HG03135 (cell line): ENCODE measurements around the gene OXA1L.
"Not testable (repeated sequence)": the region's sequence is repeated elsewhere in the genome, so short reads cannot be mapped to it uniquely, and the experiment has no call there.

Source experiments
- ATAC-seq: cut with Tn5 transposase; IDR thresholded peaks from one replicate; pipeline ENCODE4 v1.9.1; 2021; ENCODE audit warnings: mild to moderate bottlenecking, moderate library complexity; ENCODE audit not compliant: unreplicated experiment

OXA1L gene

DNA sequence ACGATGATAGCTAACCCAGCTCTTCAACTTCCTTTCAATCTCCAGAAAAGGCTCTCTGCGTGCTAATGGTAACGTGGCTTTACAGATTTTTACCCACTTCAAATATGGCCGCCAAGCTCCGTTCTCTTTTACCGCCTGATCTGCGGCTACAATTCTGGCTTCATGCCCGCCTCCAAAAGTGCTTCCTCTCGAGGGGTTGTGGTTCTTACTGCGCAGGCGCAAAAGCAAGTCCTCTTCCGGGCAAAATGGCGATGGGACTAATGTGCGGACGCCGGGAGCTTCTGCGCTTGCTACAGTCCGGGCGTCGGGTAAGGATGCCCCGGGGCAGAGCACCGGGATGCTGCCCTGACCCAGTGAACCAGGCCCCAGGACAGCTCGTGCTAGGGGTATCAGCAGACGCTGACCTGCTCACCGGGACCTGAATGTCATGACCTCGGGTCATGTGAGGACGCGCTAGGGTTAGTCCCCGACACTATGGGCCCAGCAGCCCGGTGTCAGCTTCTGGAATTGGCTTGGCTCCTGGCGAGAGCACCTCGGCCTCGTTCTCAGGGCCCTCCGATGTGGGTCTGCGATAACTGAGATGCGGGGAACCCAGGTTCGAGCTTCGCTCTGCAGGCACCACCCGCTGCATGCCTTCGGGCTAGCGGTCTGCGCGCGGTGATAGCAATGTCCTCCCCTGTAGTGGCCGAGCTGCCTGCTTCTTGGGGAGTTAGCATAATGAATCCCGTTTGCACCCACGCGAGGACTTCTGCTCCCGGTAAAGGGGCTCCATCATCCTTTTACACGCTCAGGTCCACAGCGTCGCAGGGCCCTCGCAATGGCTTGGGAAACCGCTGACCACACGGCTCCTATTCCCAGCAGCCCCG lies at the start of gene OXA1L:
TSS of gene OXA1L (plus strand) at position 232 of the 866 bp plus-strand sequence. CDS start at position 246, 14 bp downstream.
- ATAC-seq = peak; percentile 81

DNA sequence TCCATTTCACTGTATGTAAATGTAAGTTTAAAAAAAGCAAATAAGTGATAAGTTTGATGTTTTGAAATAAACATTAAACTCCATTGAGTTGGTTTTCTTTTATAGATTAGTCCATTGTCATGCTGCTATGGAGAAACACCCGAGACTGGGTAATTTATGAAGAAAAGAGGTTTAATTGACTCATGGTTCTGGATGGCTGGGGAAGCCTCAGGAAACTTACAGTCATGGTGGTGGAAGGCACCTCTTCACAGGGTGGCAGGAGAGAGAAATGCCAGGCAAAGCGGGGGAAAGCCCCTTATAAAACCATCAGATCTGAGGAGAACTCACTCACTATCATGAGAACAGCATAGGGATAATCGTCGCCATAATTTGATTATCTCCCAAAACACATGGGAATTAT lies 48.4 kb upstream of the OXA1L start:
- no peak for ATAC-seq

DNA sequence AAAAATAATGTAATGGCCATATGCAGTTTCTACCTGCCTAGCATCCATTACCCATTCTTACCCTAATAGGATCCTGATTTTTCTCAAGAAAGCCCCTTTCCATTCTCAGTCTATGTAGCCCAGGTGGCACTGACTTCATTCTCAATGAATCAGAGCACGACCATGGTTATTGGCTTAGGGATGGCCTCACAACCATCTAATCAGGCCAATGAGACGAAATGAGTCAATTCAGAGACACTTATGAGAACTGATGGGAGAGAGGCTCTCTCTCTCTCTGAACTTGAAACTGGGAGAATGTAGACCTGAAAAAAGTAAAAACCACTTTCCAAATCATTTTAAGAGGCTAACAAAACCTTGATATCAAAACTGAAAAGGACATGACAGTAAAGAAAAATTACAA lies 45.3 kb upstream of the OXA1L start:
- no peak for ATAC-seq

DNA sequence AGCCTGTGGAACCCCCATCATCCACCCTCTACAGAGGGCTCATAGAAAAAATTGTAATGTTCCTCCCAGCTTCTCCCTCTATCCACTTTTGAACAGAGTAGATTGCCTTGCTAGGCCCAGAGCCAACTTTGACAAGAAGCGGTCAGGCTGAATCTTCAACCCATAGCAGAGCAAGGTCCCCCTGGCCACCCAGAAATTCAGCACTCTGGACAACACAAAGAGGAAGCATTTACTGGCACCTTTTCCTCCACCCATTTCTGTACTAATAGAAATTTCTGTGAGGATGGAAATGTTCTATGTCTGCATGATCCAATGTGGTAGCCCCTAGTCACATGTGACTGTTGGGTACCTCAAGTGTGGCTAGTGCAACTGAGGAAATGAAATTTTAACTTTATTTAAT lies 42.7 kb upstream of the OXA1L start:
- ATAC-seq = no peak

DNA sequence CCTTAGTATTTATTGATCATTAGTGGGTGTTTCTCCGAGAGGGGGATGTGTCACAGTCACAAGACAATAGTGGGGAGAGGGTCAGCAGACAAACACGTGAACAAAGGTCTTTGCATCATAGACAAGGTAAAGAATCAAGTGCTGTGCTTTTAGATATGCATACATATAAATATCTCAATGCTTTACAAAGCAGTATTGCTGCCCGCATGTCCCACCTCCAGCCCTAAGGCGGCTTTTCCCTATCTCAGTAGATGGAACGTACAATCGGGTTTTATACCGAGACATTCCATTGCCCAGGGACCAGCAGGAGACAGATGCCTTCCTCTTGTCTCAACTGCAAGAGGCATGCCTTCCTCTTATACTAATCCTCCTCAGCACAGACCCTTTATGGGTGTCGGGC lies 41.6 kb upstream of the OXA1L start:
- not testable (repeated sequence) for ATAC-seq

DNA sequence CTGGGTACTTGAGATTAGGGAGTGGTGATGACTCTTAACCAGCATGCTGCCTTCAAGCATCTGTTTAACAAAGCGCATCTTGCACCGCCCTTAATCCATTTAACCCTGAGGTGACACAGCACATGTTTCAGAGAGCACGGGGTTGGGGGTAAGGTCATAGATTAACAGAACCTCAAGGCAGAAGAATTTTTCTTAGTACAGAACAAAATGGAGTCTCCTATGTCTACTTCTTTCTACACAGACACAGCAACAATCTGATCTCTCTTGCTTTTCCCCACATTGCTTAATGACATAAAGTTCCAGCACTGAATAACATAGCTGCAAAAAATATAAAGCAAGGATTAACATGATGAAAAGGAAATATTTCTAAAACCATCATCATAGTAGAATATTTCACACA lies 41.1 kb upstream of the OXA1L start:
- ATAC-seq = not testable (repeated sequence)

DNA sequence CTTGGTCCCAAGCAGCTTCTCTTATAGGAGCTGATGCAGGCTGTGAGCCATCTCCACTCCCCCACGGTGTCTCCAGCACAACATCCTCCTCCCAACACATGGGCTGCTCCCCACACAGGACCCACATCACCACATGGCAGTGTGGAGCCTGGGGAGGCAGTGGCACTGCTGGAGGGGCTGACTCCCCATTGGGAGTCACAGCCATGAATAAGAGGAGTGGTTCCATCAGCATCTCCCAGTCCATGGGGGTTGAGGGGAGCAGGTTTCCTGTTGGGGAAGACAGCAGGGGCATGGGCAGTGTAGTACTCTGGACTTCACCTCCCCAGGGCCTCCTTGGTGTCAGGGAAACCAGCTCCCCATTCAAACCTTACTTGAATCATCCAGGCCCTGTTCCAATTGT lies 40.5 kb upstream of the OXA1L start:
- ATAC-seq = no peak

DNA sequence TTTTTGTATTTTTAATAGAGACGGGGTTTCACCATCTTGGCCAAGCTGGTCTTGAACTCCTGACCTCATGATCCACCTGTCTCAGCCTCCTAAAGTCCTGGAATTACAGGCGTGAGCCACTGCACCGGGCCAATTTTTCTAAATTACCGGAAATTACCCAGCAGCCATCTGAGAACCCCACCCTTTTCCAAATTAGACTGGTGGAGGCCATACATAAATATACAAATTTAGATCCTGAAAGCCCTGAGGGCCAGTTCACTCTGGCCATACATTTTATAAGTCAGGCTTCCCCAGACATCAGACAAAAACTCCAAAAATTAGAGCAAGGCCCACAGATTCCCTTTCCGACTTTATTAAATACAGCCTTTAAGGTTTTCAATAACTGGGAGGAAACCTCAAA lies 34.4 kb upstream of the OXA1L start:
- not testable (repeated sequence) for ATAC-seq

DNA sequence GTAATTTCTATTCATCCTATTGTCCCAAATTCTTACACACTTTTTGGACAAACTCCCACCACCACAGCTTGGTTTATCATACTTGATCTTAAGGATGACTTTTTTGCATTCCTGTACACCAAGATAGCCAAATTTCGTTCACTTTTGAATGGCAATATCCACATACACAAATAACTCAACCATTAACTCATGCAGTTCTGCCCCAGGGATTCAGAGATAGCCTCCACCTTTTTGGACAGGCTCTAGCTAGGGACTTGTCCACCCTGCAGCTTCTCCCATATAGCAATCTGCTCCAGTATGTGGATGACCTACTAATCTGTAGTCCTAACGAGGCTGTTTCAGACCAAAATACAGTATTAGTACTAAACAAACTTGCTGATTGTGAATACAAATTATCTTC lies 32.7 kb upstream of the OXA1L start:
- ATAC-seq = no peak

DNA sequence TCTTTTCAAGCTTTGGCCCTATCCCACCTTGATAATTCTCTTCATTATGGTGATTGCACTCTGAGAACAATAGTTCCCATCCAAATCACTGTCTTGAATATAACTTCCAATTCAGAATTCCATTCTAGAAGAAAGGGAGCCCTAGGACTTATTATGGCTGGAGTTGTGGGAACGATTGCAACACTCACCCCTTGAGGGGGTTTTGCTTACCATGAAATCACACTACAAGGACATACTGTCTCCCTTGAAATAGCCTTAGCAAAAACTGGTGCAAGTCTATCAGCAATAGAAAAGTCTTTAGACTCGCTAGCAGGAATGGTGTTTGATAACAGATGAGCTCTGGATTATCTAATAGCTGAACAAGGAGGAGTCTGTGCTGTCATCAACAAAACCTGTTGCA lies 31.4 kb upstream of the OXA1L start:
- no peak for ATAC-seq

DNA sequence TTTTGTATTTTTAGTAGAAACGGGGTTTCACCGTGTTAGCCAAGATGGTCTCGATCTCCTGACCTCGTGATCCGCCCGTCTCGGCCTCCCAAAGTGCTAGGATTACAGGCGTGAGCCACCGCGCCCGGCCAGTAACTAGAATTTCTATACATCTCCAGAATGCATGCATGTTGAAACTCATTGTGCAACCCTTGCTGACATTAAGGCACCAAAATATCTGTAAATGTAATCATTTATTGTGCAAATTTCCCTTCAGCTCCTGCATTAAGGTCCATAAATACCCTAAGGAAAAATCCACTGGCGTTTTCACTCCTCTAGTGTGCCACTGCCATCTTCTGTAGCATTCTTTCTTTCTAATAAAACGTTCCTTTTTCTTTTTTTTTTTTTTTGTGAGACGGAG lies 30.1 kb upstream of the OXA1L start:
- not testable (repeated sequence) for ATAC-seq

DNA sequence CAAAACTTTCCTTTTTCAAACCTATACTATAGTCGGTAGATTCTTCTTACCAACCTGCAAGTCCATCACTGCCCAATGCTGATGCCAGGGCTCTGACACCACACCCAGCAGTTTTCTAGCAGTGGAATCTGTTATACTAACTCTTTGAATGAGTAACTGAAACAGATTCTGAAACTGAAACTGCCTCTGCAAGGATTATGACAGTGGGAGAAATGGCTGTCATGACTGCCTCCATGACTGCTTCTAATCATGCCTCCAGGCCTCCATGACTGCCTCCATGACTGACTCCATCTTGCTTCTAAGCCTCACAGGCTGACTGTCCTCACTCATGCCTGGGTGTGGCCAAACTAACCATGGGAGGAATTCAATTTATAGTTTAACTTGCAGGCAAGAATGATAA lies 29.4 kb upstream of the OXA1L start:
- ATAC-seq = peak; percentile 66

DNA sequence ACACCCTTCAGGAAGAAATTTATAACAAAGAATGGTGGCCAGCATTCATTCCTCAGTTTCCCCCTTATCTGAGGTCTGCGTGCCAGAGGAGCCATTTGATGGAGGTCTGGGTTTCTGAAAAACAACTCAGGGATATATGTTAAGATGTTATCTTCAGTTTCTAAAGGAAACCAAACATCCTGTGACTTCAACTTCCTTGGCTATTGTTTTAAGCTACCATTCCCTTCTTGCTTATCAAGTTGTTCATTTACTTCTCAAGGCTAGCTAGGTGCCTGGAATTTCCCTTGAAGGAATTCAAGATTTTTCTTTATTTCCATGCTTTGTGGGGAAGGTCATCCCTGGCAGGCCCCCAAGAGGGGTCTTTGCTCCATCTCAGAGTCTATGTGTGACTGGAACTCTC lies 27.1 kb upstream of the OXA1L start:
- ATAC-seq = no peak

DNA sequence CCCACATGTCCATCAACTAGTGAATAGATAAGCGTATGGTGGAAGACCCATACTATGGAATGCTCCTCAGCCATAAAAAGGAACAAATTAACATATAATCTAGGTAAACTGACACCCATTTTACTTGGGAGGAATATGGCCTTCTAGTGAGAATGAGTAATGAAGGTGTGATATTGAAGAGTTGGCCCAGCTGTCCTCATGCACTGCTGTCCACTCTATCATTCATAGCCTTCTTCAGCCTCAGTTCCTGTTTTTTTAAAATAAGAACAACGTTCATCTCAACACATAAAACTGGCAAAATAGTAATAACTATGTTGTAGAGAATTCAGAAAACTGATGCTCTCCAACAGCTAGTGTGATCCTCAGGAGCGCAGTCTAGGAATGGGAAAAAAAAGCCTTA lies 26.5 kb upstream of the OXA1L start:
- ATAC-seq = no peak

DNA sequence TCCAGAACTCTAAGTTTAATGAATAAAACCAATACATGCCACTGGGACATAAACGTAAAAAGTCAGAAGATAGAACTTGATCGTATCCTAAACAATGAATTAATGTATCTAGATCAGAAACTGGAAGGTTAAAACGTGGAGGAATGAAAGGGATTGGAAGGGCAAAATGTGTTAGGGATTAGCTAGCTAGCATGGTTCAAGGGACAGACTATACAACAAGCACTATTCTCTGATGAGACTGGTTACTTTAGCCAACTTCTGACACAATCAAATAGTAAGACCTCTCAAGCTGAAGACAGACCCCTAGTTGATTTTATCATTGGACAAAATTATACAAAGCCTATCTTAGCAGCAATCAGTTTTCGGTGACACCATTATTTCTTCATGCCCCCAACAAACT lies 18.7 kb upstream of the OXA1L start:
- ATAC-seq = no peak

DNA sequence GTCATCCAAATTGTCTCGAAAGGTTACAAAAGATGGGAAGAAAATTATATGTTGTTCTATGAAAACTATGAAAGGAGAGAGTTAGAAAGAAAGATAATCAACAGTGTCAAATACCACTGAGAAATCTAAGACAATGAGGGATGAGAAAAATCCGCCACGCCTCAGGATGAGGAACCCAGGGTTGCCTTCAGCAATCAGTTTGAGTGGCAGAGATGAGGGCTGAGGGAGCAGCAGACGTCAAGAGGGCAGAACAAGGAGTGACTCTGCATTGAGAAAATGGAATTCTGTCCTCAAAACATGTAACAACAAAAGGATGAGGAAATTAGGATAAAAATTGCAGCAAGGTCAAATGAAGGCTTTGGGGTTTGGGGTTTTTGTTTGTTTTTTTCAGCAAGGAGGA lies 18.3 kb upstream of the OXA1L start:
- no peak for ATAC-seq

DNA sequence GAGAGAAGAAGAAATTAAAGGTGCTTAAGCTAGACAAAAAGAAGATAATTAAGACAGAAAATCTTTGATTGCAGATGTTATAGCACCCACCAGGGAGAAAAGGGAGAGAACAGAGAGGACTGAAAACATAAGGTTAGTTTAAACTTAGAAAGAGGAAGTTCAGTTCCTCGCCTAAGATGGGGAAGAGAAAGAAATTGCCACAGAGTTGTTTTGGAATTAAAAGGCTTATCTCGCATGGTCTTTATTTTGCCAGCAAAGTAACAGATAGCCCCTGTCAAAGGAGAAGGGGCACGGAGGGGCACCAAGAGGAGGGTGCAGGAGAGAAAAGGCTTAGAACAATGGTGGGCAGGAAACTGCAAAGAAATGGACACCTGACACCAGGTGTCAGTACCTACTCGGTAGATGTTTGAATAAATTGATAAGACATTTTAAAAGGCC lies 17.8 kb upstream of the OXA1L start:
- no peak for ATAC-seq

DNA sequence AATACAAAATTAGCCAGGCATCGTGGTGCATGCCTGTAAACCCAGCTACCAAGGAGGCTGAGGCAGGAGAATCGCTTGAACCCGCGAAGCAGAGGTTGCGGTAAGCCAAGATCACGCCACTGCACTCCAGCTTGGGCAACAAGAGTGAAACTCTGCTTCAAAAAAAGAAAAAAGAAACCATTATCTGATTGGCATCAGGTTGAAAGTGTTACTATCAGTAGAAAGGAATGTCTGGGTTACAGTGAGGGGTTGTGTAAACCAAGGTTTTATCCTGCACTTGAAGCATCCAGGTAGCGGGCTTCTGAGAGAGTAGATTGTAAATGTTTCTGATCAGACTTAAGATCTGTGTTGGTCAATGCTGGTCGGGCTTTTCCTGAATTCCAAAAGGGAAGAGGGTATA lies 14.1 kb upstream of the OXA1L start:
- ATAC-seq = no peak

DNA sequence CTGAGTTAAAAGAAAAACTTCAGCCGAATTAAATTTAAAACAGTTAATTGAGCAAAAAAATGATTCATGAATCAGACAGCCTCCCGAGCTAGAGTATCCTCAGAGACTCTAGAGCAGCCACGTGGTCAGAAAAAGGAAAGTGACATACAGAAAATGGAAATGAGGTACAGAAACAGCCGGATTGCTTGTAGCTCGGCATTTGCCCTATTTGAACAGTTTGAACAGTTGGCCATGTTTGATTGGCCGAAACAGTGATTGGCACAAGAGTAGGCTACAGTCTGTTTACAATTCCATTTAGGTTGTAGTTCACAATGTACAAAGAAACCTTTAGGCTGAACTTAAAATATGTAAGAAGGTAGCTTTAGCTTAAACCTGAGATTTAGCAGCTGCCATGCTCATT lies 12.9 kb upstream of the OXA1L start:
- no peak for ATAC-seq

DNA sequence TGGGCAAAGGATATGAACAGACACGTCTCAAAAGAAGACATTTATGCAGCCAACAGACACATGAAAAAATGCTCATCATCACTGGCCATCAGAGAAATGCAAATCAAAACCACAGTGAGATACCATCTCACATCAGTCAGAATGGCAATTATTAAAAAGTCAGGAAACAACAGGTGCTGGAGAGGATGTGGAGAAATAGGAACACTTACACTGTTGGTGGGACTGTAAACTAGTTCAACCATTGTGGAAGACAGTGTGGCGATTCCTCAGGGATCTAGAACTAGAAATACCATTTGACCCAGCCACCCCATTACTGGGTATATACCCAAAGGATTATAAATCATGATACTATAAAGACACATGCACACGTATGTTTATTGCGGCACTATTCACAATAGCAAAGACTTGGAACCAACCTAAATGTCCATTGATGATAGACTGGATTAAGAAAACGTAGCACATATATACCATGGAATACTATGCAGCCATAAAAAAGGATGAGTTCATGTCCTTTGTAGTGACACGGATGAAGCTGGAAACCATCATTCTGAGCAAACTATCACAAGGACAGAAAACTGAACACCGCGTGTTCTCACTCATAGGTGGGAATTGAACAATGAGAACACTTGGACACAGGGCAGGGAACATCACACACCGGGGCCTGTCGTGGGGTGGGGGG lies 8.4 kb upstream of the OXA1L start:
- ATAC-seq = not testable (repeated sequence)

DNA sequence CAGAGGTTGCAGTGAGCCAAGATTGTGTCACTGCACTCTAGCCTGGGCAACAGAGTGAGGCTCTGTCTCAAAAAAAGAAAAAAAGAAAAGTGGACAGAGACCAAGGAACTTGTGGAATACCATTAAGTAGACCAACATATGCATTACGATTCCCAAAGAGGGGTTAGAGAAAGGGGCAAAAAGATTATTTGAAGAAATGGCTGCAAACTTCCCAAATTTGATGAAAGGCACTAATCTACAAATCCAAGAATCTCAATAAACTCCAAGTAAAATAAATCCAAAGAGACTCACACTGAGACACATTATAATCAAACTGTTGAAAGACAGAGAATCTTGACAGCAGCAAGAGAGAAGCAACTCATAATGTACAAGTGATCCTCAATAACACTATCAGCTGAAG lies 4.8 kb upstream of the OXA1L start:
- no peak for ATAC-seq

DNA sequence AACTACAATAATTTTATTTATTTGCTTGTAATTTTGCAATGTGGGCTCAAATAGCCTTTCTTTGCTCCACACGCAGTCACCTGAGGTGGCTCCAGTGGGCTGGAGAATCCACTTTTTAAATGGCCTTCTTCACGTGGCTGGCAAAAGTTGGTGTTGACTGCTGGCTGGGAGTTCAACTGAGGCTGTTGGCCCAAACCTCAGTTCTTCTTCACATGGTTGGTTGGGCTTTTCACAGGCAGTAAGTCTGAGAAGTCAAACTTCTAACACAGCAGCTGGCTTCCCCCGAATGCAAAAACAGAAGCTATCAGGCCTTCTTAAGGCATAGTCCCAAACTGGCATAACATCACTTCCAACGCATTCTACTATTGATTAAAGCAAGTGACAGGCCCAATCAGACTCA lies 2.1 kb upstream of the OXA1L start:
- ATAC-seq = no peak

DNA sequence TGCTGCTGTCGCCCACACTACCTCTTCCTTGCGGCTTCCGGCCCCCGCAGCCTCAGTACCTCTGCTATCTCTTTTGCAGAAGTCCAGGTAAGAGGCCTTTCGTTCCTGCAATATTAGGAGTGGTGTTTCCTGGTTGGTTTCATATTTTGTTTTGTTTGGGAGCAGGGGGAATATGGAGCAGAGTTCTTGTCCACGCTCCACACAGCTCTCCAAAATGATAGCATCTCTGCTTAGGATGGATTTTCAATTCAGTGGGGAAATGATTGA lies 768 bp downstream of the OXA1L start:
- ATAC-seq = no peak
